Pulmonary artery endothelial cell (primary cell): ENCODE data around the gene HK2. TPM values are rescaled to one million over a fixed set of nuclear protein-coding genes. Genes with fewer than 3 reads are reported as not detected.

Experiments
- DNase-seq: peaks from one replicate; pipeline ENCODE4 v3.0.0-alpha.2; 2011; ENCODE audit warnings: low read depth, low spot score
- total RNA-seq: library from RNA; depleted of rRNA; stranded (reverse); fragments of >200 nt; gene quantifications from 2 replicates; pipeline ENCODE4 v1.2.3, GENCODE V29; 2014

Gene HK2
- total RNA-seq, 1 donor from 2014 or later = 19.8 TPM

GRCh38 chr2:74857215-74857614, 23.3 kb downstream of the HK2 start:
- no peak for DNase-seq

- DNase-seq = no peak
Observed at GRCh38 chr2:74857725-74858124, 23.8 kb downstream of the HK2 start.

- DNase-seq = no peak
Observed at GRCh38 chr2:74858281-74858680, 24.4 kb downstream of the HK2 start.

GRCh38 chr2:74860079-74860478, 26.2 kb downstream of the HK2 start:
- DNase-seq = no peak

GRCh38 chr2:74860521-74860920, 26.6 kb downstream of the HK2 start:
- DNase-seq = no peak

- no peak for DNase-seq
Observed at GRCh38 chr2:74861531-74861930, 27.6 kb downstream of the HK2 start.

GRCh38 chr2:74862020-74862964, 28.4 kb downstream of the HK2 start:
- DNase-seq = no peak

GRCh38 chr2:74863802-74864248, 29.9 kb downstream of the HK2 start:
- no peak for DNase-seq

GRCh38 chr2:74864728-74865722, 31.1 kb downstream of the HK2 start:
- DNase-seq = no peak

- no peak for DNase-seq
Observed at GRCh38 chr2:74865770-74866674, 32.1 kb downstream of the HK2 start.

GRCh38 chr2:74867841-74868658, 34.1 kb downstream of the HK2 start:
- no peak for DNase-seq

GRCh38 chr2:74869517-74869916, 35.6 kb downstream of the HK2 start:
- DNase-seq = no peak

- DNase-seq = no peak
Observed at GRCh38 chr2:74870951-74871350, 37.0 kb downstream of the HK2 start.

GRCh38 chr2:74871414-74871813, 37.5 kb downstream of the HK2 start:
- no peak for DNase-seq

- DNase-seq = no peak
Observed at GRCh38 chr2:74872389-74872836, 38.5 kb downstream of the HK2 start.

GRCh38 chr2:74873012-74873665, 39.2 kb downstream of the HK2 start:
- DNase-seq = no peak

GRCh38 chr2:74873678-74874640, 40.0 kb downstream of the HK2 start:
- no peak for DNase-seq
